Spleen (tissue), 7 donors: ENCODE measurements around the gene PTBP3.

ENCODE experiments used
- CTCF ChIP-seq, 11 experiments: fragments of 200-600 bp in 7 of 11; fragments of 450-650 bp in 4 of 11; sonication (generic) in 4 of 11; IDR thresholded peaks in 8 of 11; conservative IDR thresholded peaks in 3 of 11; 1 replicate in 7 of 11; 2 replicates in 4 of 11; pipeline versions ENCODE4 v1.4.0 to v1.8.0; 2016 to 2021; ENCODE audit warnings: antibody characterized with exemption in 11 of 11, inconsistent platforms in 4 of 11, mild to moderate bottlenecking in 1 of 11
- POLR2A ChIP-seq, 3 donors: fragments of 450-650 bp; IDR thresholded peaks; one replicate each; pipeline ENCODE4 v1.5.1; 2017; ENCODE audit warnings: antibody characterized with exemption in 3 of 3, mild to moderate bottlenecking in 1 of 3
- POLR2AphosphoS5 ChIP-seq, 3 donors: sonication (generic); formaldehyde crosslinking; IDR thresholded peaks; one replicate each; pipeline ENCODE4 v1.5.1; 2017; ENCODE audit warnings: antibody characterized with exemption in 3 of 3
- donor health status: DM: no; HTN: no; CAD: no; lungs with moderate emphysema.
- donor health status: DM: no; HTN: no; CAD: no.
- donor health status: DM: no; HTN: no; CAD: no.

GRCh38 chr9:112361601-112362000 is 28.2 kb upstream of the PTBP3 start:
- TF ChIP-seq CTCF (IDR thresholded peaks at IDR 0.05 in 8 of 11, conservative IDR thresholded peaks at IDR 0.05 in 3 of 11): peak; percentile 26 to 68 (median 61)
- no peak for TF ChIP-seq POLR2A (IDR thresholded peaks at IDR 0.05)
- no peak for TF ChIP-seq POLR2AphosphoS5 (IDR thresholded peaks at IDR 0.05)
